HG02678 (cell line): ENCODE measurements around the gene KCNK10.

Experiments
- ATAC-seq: cut with Tn5 transposase; IDR thresholded peaks from one replicate; pipeline ENCODE4 v1.9.1; 2021; ENCODE audit warnings: mild to moderate bottlenecking, moderate library complexity; ENCODE audit not compliant: unreplicated experiment

The KCNK10 gene

GRCh38 chr14:88231603-88232002 is 91.5 kb downstream of the KCNK10 start:
- ATAC-seq = no peak

- no peak for ATAC-seq
These were observed 93.6 kb downstream of the KCNK10 start for GRCh38 chr14:88229428-88229827.

- ATAC-seq = no peak
These were observed 94.4 kb downstream of the KCNK10 start for GRCh38 chr14:88228522-88229236.

- ATAC-seq = no peak
These were observed 95.4 kb downstream of the KCNK10 start for GRCh38 chr14:88227693-88228092.

GRCh38 chr14:88225721-88226120 is 97.3 kb downstream of the KCNK10 start:
- no peak for ATAC-seq

- no peak for ATAC-seq
These were observed 104.8 kb downstream of the KCNK10 start for GRCh38 chr14:88218119-88218915.

- no peak for ATAC-seq
These were observed 110.4 kb downstream of the KCNK10 start for GRCh38 chr14:88212691-88213090.

- ATAC-seq = no peak
These were observed 112.6 kb downstream of the KCNK10 start for GRCh38 chr14:88210426-88210825.

GRCh38 chr14:88209273-88209672 is 113.8 kb downstream of the KCNK10 start:
- ATAC-seq = no peak

GRCh38 chr14:88208858-88209257 is 114.2 kb downstream of the KCNK10 start:
- ATAC-seq = no peak

- no peak for ATAC-seq
These were observed 118.8 kb downstream of the KCNK10 start for GRCh38 chr14:88204221-88204620.

- ATAC-seq = no peak
These were observed 119.8 kb downstream of the KCNK10 start for GRCh38 chr14:88203291-88203690.

- no peak for ATAC-seq
These were observed 120.8 kb downstream of the KCNK10 start for GRCh38 chr14:88202286-88202685.

GRCh38 chr14:88201851-88202250 is 121.2 kb downstream of the KCNK10 start:
- no peak for ATAC-seq

GRCh38 chr14:88199882-88200281 is 123.2 kb downstream of the KCNK10 start:
- no peak for ATAC-seq

GRCh38 chr14:88198446-88198845 is 124.6 kb downstream of the KCNK10 start:
- no peak for ATAC-seq

GRCh38 chr14:88196925-88197324 is 126.1 kb downstream of the KCNK10 start:
- no peak for ATAC-seq

- ATAC-seq = no peak
These were observed 126.8 kb downstream of the KCNK10 start for GRCh38 chr14:88196116-88196890.

GRCh38 chr14:88195676-88196075 is 127.4 kb downstream of the KCNK10 start:
- ATAC-seq = no peak

GRCh38 chr14:88194531-88194930 is 128.5 kb downstream of the KCNK10 start:
- no peak for ATAC-seq

GRCh38 chr14:88191605-88192004 is 131.5 kb downstream of the KCNK10 start:
- ATAC-seq = no peak
